ENCODE results near the gene HOXD8. TPM values are rescaled to one million over a fixed set of nuclear protein-coding genes. Genes with fewer than 3 reads are reported as not detected.

Gene HOXD8
- total and polyA plus RNA-seq, 10 of the 15 experiments (the other 5 are each of a cell fraction or from before 2014, with no cell fraction given): not detected

GRCh38 chr2:176080540-176081375, 48.7 kb upstream of the HOXD8 start:
- DNase-seq (ENCODE audit: low read depth, low spot score) (no peak), ATAC-seq (no peak), FAIRE-seq (no peak)
- H3K4me1 ChIP-seq (ENCODE audit: control insufficient read depth, insufficient read depth, low read length): no peaks in the 10 kb centered on the region
- no peak overlapping the region for H2AFZ ChIP-seq (ENCODE audit: control insufficient read depth, low read depth, low read length)
- no TSS peak for BruUV-seq (replicated peaks)
- H3K4me3 ChIP-seq: no peak overlapping the region
- H4K20me1 ChIP-seq (ENCODE audit: control insufficient read depth, insufficient read depth): no peaks in the 10 kb centered on the region
- no peak overlapping the region for H3K4me2 ChIP-seq (ENCODE audit: control insufficient read depth, insufficient read depth)
- H3K27me3 ChIP-seq (replicated peaks in 1 of 2; ENCODE audit: control insufficient read depth in 2 of 2, insufficient read depth in 2 of 2, low read length in 1 of 2): peaks cover 3 to 20% of the 10 kb centered on the region in 2 experiments
- H3K9ac ChIP-seq (ENCODE audit: control insufficient read depth, insufficient read depth, low read length): no peak overlapping the region
- POLR2A ChIA-PET: no interaction called here
- no peaks in the 10 kb centered on the region for H3K36me3 ChIP-seq (ENCODE audit: control insufficient read depth in 2 of 2, insufficient read depth in 2 of 2, low read length in 1 of 2)
- peaks cover 20% of the 10 kb centered on the region; the same call in 2 of the 3 replicates for H3K9me3 ChIP-seq (replicated peaks; ENCODE audit: control insufficient read depth, insufficient read depth, low read length)
- WGBS (ENCODE audit: insufficient coverage, insufficient replicate concordance, low lambda C conversion rate, missing lambda C conversion rate): 62% methylated on average over 43 of the region's 68 CpGs
- SMC1A ChIA-PET (ENCODE audit: uncharacterized antibody, unreplicated experiment): no interaction called here
- no peak overlapping the region for H3K27ac ChIP-seq (ENCODE audit: control insufficient read depth, insufficient read depth)
- CTCF ChIA-PET: no interaction called here
- RAD21 ChIA-PET (ENCODE audit: unreplicated experiment): no interaction called here
- intact Hi-C loops (cut with micrococcal nuclease; ENCODE audit: unreplicated experiment): loop anchor here (10.0 kb wide), 1 partner anchor 196 kb away; no protein-coding TSS in a partner anchor
- in situ Hi-C loops (cut with MboI): no loop called here
- TF ChIP-seq STAT1 (conservative IDR thresholded peaks at IDR 0.05) (no peak), BHLHE40 (IDR thresholded peaks at IDR 0.05; ENCODE audit: borderline replicate concordance in 1 of 2, low read depth in 2 of 2, low read length in 1 of 2) (peak in 1 of 2 experiments; percentile 33; a peak in 2 of 4 replicates)
- no peaks in the 10 kb centered on the region for H3K79me2 ChIP-seq (ENCODE audit: control insufficient read depth, insufficient read depth, low read length)

GRCh38 chr2:176081376-176081836, 48.1 kb upstream of the HOXD8 start:
- CTCF ChIA-PET: no interaction called here
- no peaks in the 10 kb centered on the region for H3K36me3 ChIP-seq (ENCODE audit: control insufficient read depth in 2 of 2, insufficient read depth in 2 of 2, low read length in 1 of 2)
- H3K4me1 ChIP-seq (ENCODE audit: control insufficient read depth, insufficient read depth, low read length): no peaks in the 10 kb centered on the region
- WGBS (ENCODE audit: insufficient coverage, insufficient replicate concordance, low lambda C conversion rate, missing lambda C conversion rate): 45% methylated on average over 17 of the region's 17 CpGs
- TF ChIP-seq HDGF (IDR thresholded peaks at IDR 0.05) (no peak), ZNF384 (IDR thresholded peaks at IDR 0.05; ENCODE audit: borderline replicate concordance, low read depth, low read length) (no peak), CBX5 (IDR thresholded peaks at IDR 0.05; ENCODE audit: low read depth) (no peak), SRF (IDR thresholded peaks at IDR 0.05; ENCODE audit: low read depth in 2 of 2, low read length in 2 of 2) (no peak), ZNF274 (IDR thresholded peaks at IDR 0.05; ENCODE audit: insufficient read depth, insufficient read length) (no peak), NFXL1 (IDR thresholded peaks at IDR 0.05; ENCODE audit: borderline replicate concordance) (no peak), BHLHE40 (IDR thresholded peaks at IDR 0.05; ENCODE audit: borderline replicate concordance in 1 of 2, low read depth in 2 of 2, low read length in 1 of 2) (no peak), ATF3 (IDR thresholded peaks at IDR 0.05; ENCODE audit: borderline replicate concordance, extremely low read depth, low read depth, low read length) (no peak), STAT3 (IDR thresholded peaks at IDR 0.05; ENCODE audit: low read depth, low read length) (no peak), NFIC (IDR thresholded peaks at IDR 0.05; ENCODE audit: low read depth, low read length) (no peak), FOXM1 (IDR thresholded peaks at IDR 0.05; ENCODE audit: low read depth, low read length) (no peak), CHD1 (IDR thresholded peaks at IDR 0.05; ENCODE audit: low read depth, low read length) (no peak), JUND (IDR thresholded peaks at IDR 0.05; ENCODE audit: low read depth, low read length) (no peak)
- no peak for DNase-seq (ENCODE audit: low read depth, low spot score)
- H3K4me3 ChIP-seq: no peak overlapping the region
- RAD21 ChIA-PET (ENCODE audit: unreplicated experiment): no interaction called here
- H3K4me2 ChIP-seq (ENCODE audit: control insufficient read depth, insufficient read depth): no peak overlapping the region
- POLR2A ChIA-PET: no interaction called here
- no peak overlapping the region for H2AFZ ChIP-seq (ENCODE audit: control insufficient read depth, low read depth, low read length)
- intact Hi-C loops (cut with micrococcal nuclease; ENCODE audit: unreplicated experiment) (loop anchor here (10.0 kb wide), 1 partner anchor 197 kb away; no protein-coding TSS in a partner anchor), in situ Hi-C loops (cut with MboI) (no loop called here)
- FAIRE-seq: no peak
- H3K9me3 ChIP-seq (replicated peaks; ENCODE audit: control insufficient read depth, insufficient read depth, low read length): peaks cover 20% of the 10 kb centered on the region; the same call in 2 of the 3 replicates
- SMC1A ChIA-PET (ENCODE audit: uncharacterized antibody, unreplicated experiment): no interaction called here
- ATAC-seq: no peak
- H3K27ac ChIP-seq (ENCODE audit: control insufficient read depth, insufficient read depth): no peak overlapping the region
- H3K9ac ChIP-seq (ENCODE audit: control insufficient read depth, insufficient read depth, low read length): no peak overlapping the region
- BruUV-seq (replicated peaks): no TSS peak
- peaks cover 5 to 22% of the 10 kb centered on the region in 2 experiments for H3K27me3 ChIP-seq (replicated peaks in 1 of 2; ENCODE audit: control insufficient read depth in 2 of 2, insufficient read depth in 2 of 2, low read length in 1 of 2)
- H3K79me2 ChIP-seq (ENCODE audit: control insufficient read depth, insufficient read depth, low read length): no peaks in the 10 kb centered on the region
- no peaks in the 10 kb centered on the region for H4K20me1 ChIP-seq (ENCODE audit: control insufficient read depth, insufficient read depth)
